ENCODE measurements around the gene ADGRG1. TPM values are rescaled to one million over a fixed set of nuclear protein-coding genes. Genes with fewer than 3 reads are reported as not detected.
"Not testable (repeated sequence)": the region's sequence is repeated elsewhere in the genome, so short reads cannot be mapped to it uniquely, and the experiment has no call there.

The ADGRG1 gene
- total RNA-seq, 1 experiment from 2014 or later: 10.2 TPM

GRCh38 chr16:57711346-57711745 is 82.9 kb downstream of the ADGRG1 start:
- Mint-ChIP-seq H3K4me1 (ENCODE audit: insufficient read depth, unreplicated experiment) (no peaks in the 10 kb centered on the region), H3K36me3 (ENCODE audit: insufficient read depth, unreplicated experiment) (peaks cover 4% of the 10 kb centered on the region)

GRCh38 chr16:57711993-57712392 is 83.6 kb downstream of the ADGRG1 start:
- BruUV-seq (replicated peaks): no TSS peak
- intact Hi-C loops (cut with micrococcal nuclease): no loop called here
- TF ChIP-seq CTCF (IDR thresholded peaks at IDR 0.05; ENCODE audit: unreplicated experiment): no peak
- Mint-ChIP-seq H3K36me3 (ENCODE audit: insufficient read depth, unreplicated experiment) (peaks cover 4% of the 10 kb centered on the region), H3K27me3 (ENCODE audit: insufficient read depth, unreplicated experiment) (peaks cover 64% of the 10 kb centered on the region), H3K27ac (ENCODE audit: low read depth, unreplicated experiment) (no peak overlapping the region), H3K4me3 (ENCODE audit: unreplicated experiment) (no peak overlapping the region), H3K9me3 (ENCODE audit: unreplicated experiment) (no peaks in the 10 kb centered on the region), H3K4me1 (ENCODE audit: insufficient read depth, unreplicated experiment) (no peaks in the 10 kb centered on the region)
- no peak for DNase-seq (ENCODE audit: unreplicated experiment)
- ChIA-PET POLR2A (interaction anchor here (0.5 kb wide), 1 partner anchor 22 kb away, joined by 3 read pairs; no protein-coding TSS in a partner anchor), CTCF (interaction anchor here (0.6 to 1.0 kb wide), 4 partner anchors 63 to 624 kb away, joined by 3 to 4 read pairs (median 4); no protein-coding TSS in a partner anchor)

More at GRCh38 chr16:57711346-57711745, 82.9 kb downstream of the ADGRG1 start:
- no peak for TF ChIP-seq CTCF (IDR thresholded peaks at IDR 0.05; ENCODE audit: unreplicated experiment)
- intact Hi-C loops (cut with micrococcal nuclease): no loop called here
- POLR2A ChIA-PET: no interaction called here
- Mint-ChIP-seq H3K27me3 (ENCODE audit: insufficient read depth, unreplicated experiment) (peaks cover 64% of the 10 kb centered on the region), H3K4me3 (ENCODE audit: unreplicated experiment) (no peak overlapping the region), H3K27ac (ENCODE audit: low read depth, unreplicated experiment) (no peak overlapping the region), H3K9me3 (ENCODE audit: unreplicated experiment) (peaks cover 5% of the 10 kb centered on the region)
- CTCF ChIA-PET: interaction anchor here (0.7 kb wide), 1 partner anchor 135 kb away, joined by 3 read pairs; no protein-coding TSS in a partner anchor
- DNase-seq (ENCODE audit: unreplicated experiment): no peak
- BruUV-seq (replicated peaks): no TSS peak

GRCh38 chr16:57712569-57712968 is 84.1 kb downstream of the ADGRG1 start:
- peaks cover 61% of the 10 kb centered on the region for H3K27me3 Mint-ChIP-seq (ENCODE audit: insufficient read depth, unreplicated experiment)
- CTCF ChIA-PET: interaction anchor here (0.7 to 1.6 kb wide), 4 partner anchors 64 to 136 kb away, joined by 3 to 8 read pairs (median 4); no protein-coding TSS in a partner anchor
- H3K36me3 Mint-ChIP-seq (ENCODE audit: insufficient read depth, unreplicated experiment); H3K4me3 Mint-ChIP-seq (ENCODE audit: unreplicated experiment); DNase-seq (ENCODE audit: unreplicated experiment); H3K4me1 Mint-ChIP-seq (ENCODE audit: insufficient read depth, unreplicated experiment); BruUV-seq (replicated peaks); H3K9me3 Mint-ChIP-seq (ENCODE audit: unreplicated experiment); intact Hi-C loops (cut with micrococcal nuclease); H3K27ac Mint-ChIP-seq (ENCODE audit: low read depth, unreplicated experiment): not testable (repeated sequence)
- POLR2A ChIA-PET: interaction anchor here (1.3 kb wide), 1 partner anchor 23 kb away, joined by 4 read pairs; the partner anchor contains the start of gene KATNB1

- Mint-ChIP-seq H3K36me3 (ENCODE audit: insufficient read depth, unreplicated experiment) (no peaks in the 10 kb centered on the region), H3K27me3 (ENCODE audit: insufficient read depth, unreplicated experiment) (peaks cover 51% of the 10 kb centered on the region), H3K4me3 (ENCODE audit: unreplicated experiment) (no peak overlapping the region), H3K4me1 (ENCODE audit: insufficient read depth, unreplicated experiment) (no peaks in the 10 kb centered on the region), H3K27ac (ENCODE audit: low read depth, unreplicated experiment) (no peak overlapping the region), H3K9me3 (ENCODE audit: unreplicated experiment) (no peaks in the 10 kb centered on the region)
- DNase-seq (ENCODE audit: unreplicated experiment): no peak
- no TSS peak for BruUV-seq (replicated peaks)
- intact Hi-C loops (cut with micrococcal nuclease): no loop called here
- POLR2A ChIA-PET: interaction anchor here (0.7 to 1.3 kb wide), 2 partner anchors 22 to 113 kb away, joined by 3 to 4 read pairs; partner anchors contain the start of gene KATNB1
- CTCF ChIA-PET: interaction anchor here (0.7 to 1.6 kb wide), 4 partner anchors 10 to 137 kb away, joined by 3 to 8 read pairs (median 4); no protein-coding TSS in a partner anchor
- no peak for TF ChIP-seq CTCF (IDR thresholded peaks at IDR 0.05; ENCODE audit: unreplicated experiment)
Measured at GRCh38 chr16:57713596-57713995, 85.2 kb downstream of the ADGRG1 start.
